ELF-1 (cell line): Measurements from ENCODE around the gene GCC1.

Experiments used
- DNase-seq: peaks from one replicate; pipeline ENCODE4 v3.0.0-alpha.2; 2016; ENCODE audit warnings: low read depth, low spot score

Gene GCC1

DNA sequence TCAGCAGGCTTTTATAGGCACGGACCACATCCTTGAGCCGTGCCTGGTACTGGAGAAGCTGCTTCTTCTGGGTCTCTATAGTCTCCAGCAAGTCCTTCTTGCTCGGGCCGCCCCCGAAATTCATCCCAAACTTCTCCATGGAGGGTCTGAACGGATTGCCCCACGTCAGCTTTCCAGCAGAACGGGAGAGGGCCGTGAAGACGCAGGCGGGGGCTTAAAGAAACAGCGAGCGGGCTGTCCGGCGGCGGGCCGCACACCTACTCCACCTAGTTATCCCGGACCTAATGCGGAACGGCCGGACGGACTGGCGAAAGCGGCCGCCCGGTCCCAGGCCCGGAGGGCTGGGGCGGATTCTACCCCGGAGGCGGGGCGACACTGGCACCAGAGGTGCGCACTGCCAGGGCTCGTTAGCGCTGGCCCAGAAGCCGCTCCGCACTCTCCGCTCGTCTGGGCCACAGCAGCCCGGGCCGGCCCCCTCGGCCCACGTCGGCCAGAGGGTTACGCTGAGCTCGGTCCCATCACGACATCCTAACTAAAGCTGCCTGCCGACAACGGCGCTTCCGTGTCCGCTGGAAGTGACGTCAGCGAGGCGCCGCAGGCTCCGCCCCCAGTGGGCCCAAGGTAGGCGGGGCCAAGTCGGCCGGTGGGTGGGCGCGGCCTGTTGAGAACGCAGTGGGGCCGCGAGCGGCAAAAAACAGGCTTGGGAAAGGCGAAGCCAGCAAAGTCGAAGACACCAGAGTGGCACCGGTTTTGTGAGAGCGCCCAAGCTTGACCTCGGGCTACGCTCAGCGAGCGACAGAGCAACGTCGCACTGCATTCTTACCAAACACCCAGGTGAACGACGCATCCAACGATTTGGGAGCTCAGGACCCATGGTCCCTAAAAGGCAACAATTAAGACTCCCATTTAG, at the start of gene GCC1:
Gene GCC1 (minus strand): TSS at position 553 of the 910 bp plus-strand sequence. CDS start 414 bp downstream, at position 139.
- DNase-seq: peak; percentile 96

DNA sequence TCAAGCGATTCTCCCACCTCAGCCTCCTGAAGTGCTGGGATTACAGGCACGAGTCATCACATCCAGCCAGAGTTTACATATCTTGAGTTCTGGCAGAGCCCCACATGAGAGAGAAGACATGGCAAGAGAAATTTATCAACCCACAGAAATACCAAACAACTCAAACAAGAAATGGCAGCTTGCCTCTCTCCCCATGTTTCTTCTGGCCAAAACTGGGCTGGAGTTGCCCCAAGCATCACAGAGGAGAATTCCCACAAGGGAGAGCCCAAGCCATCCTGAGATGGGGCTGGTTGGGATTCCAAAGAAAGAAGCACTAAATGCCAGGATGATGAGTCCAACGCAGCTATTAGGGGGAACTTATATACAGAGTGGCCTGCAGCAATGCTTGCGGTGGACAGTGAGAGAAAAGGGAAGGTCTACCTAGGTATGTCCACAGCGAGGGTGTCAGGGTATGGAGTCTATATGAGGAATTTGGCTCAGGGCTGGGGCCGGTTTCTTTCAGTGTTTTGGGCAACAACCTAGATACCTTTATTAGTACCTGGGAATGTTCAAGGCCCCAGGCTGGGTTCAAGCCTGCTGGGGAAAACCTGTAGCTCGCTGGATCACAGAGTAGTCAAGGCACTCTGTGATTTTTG, 47.0 kb upstream of the GCC1 start:
- DNase-seq: peak; percentile 73

GRCh38 chr7:127629268-127629854, 44.0 kb upstream of the GCC1 start:
- DNase-seq: peak; percentile 88

- peak; percentile 39 for DNase-seq
These were observed 43.0 kb upstream of the GCC1 start for GRCh38 chr7:127628445-127628844.

DNA sequence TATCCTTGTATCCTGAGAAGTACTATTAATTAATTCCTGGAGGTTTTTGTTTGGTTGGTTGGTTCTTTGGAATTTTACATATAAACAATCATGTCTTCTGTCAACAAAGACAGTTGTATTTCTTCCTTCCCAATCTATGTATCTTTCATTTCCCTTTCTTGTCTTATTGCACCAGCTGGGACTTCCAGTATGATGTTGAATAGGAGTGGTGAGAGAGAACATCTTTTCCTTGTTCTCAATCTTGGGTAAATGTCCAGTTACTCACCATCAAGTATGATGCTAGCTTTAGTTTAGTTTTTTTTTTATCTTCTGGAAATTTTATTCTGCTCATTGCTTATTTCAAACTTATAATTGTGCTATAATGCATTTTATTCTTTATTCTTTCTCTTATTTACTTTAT, 39.9 kb upstream of the GCC1 start:
- no peak for DNase-seq

DNA sequence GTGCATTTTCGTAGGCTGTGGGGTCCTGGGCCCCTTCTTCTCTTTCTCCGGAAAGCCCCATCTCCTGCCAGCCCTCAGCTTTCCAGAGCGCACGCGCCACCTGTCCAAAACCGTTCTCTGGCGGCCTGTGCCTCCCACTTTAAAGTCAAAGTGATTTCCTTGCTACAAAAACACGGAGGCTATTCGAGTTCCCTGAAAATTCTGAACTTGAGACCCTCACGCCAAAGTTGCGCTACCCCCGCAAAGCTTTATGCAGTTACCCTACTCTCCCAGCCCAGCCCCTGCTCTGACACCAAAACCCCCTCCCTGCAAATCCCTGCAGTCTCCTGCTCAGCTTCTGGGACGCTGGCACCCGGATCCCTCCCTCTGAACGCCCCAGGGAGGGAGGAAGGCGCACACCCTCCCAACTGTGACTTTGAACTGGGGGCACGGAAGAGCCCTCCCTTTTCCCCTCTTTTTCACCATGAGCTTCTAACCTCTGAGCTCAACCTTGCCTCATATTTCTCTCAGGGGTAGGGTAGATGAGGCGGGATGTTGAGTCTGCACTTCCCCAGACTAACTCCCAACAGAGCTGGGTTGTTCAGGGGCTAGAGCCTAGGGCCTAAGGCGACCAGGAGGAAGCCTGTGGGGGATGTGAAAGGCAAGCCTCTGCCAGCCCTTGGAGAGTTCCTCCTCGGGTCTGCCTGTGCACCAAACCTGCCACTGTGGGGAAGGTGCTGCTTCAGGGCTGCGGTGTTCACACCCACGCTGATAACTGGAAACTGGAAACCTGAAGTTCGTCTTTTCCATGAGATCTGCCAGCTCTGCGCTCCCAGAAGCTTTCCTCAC, 35.2 kb upstream of the GCC1 start:
- peak; percentile 68 for DNase-seq

DNA sequence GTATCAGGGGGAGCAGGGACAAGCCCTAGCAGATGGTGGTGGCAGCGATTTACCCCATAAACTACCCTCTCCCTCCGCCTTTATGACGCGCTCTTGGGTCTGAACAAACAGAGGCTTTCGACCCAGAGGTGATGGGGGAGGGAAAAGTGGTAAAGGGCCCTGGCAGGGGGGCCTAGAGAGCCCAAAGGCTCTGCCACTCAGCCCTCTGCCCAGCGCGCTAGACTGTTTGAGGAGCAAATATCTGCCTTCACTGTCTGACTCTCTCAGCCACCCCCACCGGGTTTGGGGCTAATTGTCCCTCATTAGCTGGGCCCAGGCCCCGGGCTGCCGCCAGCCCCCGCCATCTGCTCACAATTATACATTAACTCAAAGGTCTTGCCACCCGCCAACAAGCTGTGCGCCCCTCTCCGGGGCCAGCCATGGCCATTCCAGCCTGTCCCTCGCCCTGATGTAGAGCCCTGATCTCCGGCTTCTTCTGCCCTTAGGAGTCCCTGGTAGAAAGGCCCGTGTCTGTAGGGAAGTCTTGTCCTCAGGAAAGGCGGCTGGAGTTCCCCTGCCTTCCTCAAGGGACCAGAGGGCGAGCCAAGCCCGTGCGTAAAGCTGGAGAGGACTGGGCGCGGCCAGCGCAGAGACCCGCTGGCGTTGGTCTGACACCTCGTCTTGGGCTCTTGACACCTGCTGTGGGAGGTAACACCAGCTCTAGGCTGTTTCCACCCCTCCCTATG, 34.4 kb upstream of the GCC1 start:
- DNase-seq: peak; percentile 77

- DNase-seq: no peak
These were observed 33.4 kb upstream of the GCC1 start for GRCh38 chr7:127618775-127619174.

DNA sequence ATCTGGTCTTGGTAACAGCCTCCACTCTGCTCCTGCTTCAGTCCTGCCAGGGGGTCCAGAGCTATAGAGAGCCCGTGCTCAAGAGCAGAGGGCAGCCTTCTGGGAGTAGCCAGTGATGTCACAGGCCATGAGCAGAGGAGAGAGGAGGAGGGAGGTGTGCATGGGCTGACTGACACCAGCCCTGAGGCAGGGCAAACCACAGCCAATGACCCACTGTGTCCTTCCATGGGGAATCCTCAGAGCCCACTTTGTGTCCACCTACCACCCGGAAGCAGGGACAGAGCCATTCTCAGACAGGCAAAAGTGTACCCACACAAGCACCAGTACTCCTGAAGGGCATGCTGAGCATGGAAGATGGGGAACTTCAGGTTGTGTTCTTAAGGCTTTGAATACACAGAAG, 32.6 kb upstream of the GCC1 start, which contains the start of gene PAX4:
Gene PAX4 (minus strand): TSS at position 101 of the 400 bp plus-strand sequence. CDS start 2,214 bp downstream, outside the sequence.
- DNase-seq: no peak

GRCh38 chr7:127616724-127617123, 31.3 kb upstream of the GCC1 start:
- DNase-seq: no peak

DNA sequence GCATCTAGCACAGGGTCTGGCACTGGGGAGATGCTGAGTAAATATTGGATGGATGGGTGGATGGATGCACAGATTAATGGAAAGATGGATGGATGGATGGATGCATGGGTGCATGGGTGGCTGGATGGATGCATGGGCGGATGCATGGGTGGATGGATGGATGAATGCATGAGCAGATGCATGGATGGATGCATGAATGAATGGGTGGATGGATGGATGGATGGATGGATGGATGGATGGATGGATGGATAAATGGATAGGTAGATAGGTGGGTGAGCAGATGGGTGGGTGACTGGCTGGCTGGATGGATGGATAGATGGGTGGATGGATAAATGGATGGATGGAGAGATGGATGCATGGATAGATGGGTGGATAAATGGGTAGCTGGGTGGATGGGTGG, 26.9 kb upstream of the GCC1 start:
- DNase-seq: no peak

DNA sequence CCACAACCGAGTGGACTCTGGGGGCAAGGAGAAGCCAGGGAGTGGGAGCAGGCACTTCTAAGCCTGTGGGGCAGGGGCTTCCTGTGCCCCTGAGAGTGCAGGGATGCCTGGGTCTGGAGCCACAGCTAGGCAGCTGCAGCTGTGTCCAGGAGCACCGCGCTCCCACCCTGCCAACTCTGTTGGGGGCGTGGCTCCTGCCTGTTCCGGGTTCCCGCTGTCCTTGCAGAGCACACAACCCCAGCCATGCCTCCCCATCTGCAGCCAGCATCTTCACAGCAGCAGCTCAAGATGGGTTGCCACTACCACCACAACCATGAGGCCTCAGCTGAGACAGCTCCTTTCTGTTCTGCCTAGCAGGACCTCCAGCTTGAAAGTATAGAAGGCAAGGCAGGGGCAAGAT, 23.9 kb upstream of the GCC1 start:
- DNase-seq: no peak

GRCh38 chr7:127608446-127608845, 23.1 kb upstream of the GCC1 start:
- no peak for DNase-seq

DNA sequence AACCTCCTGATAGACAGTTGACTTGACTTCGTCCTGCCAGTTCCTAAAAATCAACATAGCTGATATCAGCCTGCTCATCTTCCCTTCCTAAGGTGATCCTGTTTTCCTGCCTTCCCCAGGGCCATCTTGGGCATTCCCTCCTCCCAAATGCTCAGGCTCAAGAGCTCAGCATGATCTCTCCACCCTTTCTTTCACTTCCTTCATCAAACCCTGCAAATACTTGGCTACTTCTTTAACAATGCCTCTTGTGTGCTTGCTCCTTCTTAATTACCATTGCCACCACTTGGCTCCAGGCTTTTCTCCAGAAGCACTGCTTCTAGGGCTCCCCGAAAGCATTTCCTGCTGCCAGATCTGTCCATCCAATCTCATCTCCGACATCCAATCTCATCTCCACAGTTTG, 15.5 kb upstream of the GCC1 start:
- peak; percentile 46 for DNase-seq

DNA sequence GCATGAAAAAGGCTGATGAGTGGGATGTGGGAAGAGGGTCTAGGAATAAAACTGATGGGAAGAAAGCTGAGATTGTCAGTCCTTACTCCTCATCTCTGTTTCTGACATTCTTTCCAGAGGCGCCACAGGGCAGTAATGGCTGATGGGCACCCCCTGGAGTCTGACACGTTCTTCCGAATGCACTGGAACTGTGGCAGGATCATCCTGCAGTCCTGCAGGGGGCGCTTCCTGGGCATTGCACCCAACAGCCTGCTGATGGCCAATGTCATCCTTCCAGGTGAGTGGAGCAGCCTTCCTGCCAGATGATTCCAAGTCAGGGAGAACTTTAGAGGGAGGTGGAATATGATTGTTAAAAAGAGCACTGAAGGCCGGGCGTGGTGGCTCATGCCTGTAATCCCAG, 12.9 kb upstream of the GCC1 start:
- DNase-seq: peak; percentile 65

- no peak for DNase-seq
These were observed 10.3 kb upstream of the GCC1 start for GRCh38 chr7:127595737-127596136.

DNA sequence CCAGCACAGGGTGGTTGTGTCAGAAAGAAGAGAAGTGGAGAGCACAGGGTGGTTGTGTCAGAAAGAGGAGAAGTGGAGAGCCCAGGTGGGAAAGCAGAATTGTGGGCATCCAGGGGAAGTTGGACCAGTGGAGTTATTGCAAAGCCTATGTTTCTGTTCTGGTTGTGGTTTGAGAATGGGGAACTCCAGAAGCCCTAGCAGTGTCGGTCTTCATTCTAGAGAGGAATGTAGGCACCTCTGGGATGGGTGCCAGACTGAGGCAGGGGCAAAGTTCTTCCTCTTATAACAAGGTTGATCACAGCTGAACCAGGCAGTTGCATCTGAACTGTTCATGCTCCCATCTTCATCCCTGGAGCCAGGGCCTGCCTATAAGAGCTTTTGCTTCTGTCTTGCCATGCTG, 9.1 kb upstream of the GCC1 start:
- no peak for DNase-seq

GRCh38 chr7:127592550-127592949, 7.2 kb upstream of the GCC1 start:
- DNase-seq: no peak

DNA sequence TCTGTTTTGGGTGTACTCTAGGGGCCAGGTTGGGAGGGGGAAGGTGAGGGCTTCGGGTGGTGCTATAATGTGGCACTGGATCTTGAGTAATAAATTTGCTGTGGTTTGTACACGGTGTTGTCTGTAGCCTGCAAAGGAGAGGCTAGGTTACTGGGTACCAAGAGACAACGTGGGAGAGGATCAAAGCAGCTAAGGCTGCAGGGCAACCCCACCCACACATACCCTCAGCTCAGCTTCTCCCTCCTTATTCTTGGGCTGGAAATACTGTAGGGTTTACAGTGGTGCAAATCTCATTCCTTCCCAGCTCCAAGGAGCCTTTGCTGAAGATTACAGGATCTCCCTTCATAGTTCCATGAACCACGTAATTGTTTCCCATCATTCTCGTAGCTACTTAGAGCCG, 6.2 kb upstream of the GCC1 start:
- DNase-seq: no peak

DNA sequence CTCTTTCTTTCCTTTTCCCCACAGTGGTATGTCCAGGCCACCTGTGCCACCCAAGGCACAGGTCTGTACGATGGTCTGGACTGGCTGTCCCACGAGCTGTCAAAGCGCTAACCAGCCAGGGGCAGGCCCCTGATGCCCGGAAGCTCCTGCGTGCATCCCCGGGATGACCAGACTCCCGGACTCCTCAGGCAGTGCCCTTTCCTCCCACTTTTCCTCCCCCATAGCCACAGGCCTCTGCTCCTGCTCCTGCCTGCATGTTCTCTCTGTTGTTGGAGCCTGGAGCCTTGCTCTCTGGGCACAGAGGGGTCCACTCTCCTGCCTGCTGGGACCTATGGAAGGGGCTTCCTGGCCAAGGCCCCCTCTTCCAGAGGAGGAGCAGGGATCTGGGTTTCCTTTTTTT, 5.8 kb upstream of the GCC1 start:
- no peak for DNase-seq

- no peak for DNase-seq
These were observed 4.5 kb upstream of the GCC1 start for GRCh38 chr7:127589896-127590295.
